Adrenal gland (tissue), 5 donors: ENCODE measurements around the gene SLC29A3.

Experiments
- POLR2A ChIP-seq, 2 donors: fragments of 450-650 bp; IDR thresholded peaks; one replicate each; pipeline ENCODE4 v1.6.1; 2017; ENCODE audit warnings: antibody characterized with exemption in 2 of 2, mild to moderate bottlenecking in 2 of 2, moderate library complexity in 1 of 2
- TF ChIP-seq, protein P1 (sequence below), 6 experiments: fragments of 450-650 bp in 4 of 6; fragments of 200-600 bp in 2 of 6; sonication (generic) in 1 of 6; IDR thresholded peaks; 1 replicate in 5 of 6; 2 replicates in 1 of 6; pipeline versions ENCODE4 v1.5.1 to v1.8.0; 2016 to 2021; ENCODE audit warnings: antibody characterized with exemption in 6 of 6, mild to moderate bottlenecking in 2 of 6, moderate library complexity in 1 of 6
- donor health status: DM: no; HTN: no; CAD: no.

DNA sequence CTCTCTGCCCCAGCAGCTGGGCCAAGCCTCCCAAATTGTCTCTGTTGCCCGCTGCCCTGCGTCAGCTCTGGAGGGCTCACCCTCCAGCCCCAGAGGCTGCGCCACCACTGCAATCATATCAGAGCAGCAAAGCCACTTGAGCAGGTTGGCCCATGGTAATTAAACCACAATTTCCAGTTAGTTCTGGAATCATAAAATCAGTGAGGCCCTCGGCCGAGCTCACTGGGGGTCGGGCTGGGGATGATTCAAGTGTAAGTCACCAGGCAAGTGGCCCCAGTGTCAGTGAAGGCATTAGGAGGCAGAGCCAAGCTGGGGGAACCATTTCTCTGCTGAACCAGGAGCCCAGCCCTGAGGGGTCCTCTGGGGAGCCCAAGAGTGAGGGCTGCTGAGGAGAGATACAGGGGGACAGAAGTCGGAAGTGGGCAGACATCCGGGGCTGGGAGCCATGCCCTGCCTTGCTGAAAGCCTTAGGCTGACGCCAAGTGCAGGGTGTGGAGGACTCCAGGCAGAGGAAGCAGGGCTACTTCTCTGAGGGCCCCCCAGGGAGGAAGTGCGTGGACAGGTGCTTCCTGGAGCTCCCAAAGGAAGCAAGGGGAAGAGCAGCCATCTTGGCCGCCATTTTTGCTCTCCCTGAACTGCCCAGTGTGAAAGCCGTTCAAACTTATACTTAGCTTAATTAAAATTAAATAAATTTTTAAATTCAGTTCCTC lies 29.5 kb upstream of the SLC29A3 start:
- TF ChIP-seq, protein P1, sequence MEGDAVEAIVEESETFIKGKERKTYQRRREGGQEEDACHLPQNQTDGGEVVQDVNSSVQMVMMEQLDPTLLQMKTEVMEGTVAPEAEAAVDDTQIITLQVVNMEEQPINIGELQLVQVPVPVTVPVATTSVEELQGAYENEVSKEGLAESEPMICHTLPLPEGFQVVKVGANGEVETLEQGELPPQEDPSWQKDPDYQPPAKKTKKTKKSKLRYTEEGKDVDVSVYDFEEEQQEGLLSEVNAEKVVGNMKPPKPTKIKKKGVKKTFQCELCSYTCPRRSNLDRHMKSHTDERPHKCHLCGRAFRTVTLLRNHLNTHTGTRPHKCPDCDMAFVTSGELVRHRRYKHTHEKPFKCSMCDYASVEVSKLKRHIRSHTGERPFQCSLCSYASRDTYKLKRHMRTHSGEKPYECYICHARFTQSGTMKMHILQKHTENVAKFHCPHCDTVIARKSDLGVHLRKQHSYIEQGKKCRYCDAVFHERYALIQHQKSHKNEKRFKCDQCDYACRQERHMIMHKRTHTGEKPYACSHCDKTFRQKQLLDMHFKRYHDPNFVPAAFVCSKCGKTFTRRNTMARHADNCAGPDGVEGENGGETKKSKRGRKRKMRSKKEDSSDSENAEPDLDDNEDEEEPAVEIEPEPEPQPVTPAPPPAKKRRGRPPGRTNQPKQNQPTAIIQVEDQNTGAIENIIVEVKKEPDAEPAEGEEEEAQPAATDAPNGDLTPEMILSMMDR (IDR thresholded peaks at IDR 0.05): no peak
- no peak for TF ChIP-seq POLR2A (IDR thresholded peaks at IDR 0.05)
